ENCODE data around the gene AMPH. TPM values are rescaled to one million over a fixed set of nuclear protein-coding genes. Genes with fewer than 3 reads are reported as not detected.
"Not testable (repeated sequence)": the region's sequence is repeated elsewhere in the genome, so short reads cannot be mapped to it uniquely, and the experiment has no call there.

AMPH gene
- polyA plus RNA-seq, 3 donors from 2014 or later: 0.06 to 0.45 TPM; not detected in 1

GRCh38 chr7:38354271-38354851, 276.8 kb downstream of the AMPH start:
- peak; percentile 43 to 72 (median 61) for DNase-seq
- not testable (repeated sequence) for H3K9me3 Mint-ChIP-seq; H3K27me3 Mint-ChIP-seq (ENCODE audit: low read depth in 3 of 3)
- Mint-ChIP-seq H3K4me3 (peak overlapping the region in 4 of 5 donors; percentile 24 to 78 (median 51)), H3K36me3 (peaks cover 3 to 22% (median 17%) of the 10 kb centered on the region in 3 donors), H3K4me1 (peaks cover 60 to 66% of the 10 kb centered on the region in 2 donors), H3K27ac (peak overlapping the region; percentile 81 to 91 (median 88))

- Mint-ChIP-seq H3K4me3 (peak overlapping the region; percentile 24 to 78 (median 53)), H3K36me3 (peaks cover 3 to 22% (median 11%) of the 10 kb centered on the region in 3 donors), H3K4me1 (peaks cover 58 to 64% of the 10 kb centered on the region in 2 donors), H3K27ac (peak overlapping the region; percentile 81 to 91 (median 88))
- peak in 2 of 3 donors; percentile 41 to 42 for DNase-seq
- H3K27me3 Mint-ChIP-seq (ENCODE audit: low read depth in 3 of 3); H3K9me3 Mint-ChIP-seq: not testable (repeated sequence)
These were observed 277.7 kb downstream of the AMPH start for GRCh38 chr7:38353431-38353881.

- Mint-ChIP-seq H3K36me3 (peaks cover 3 to 25% (median 11%) of the 10 kb centered on the region in 3 donors), H3K9me3 (no peaks in the 10 kb centered on the region), H3K4me1 (peaks cover 49 to 63% of the 10 kb centered on the region in 2 donors), H3K4me3 (peak overlapping the region in 1 of 5 donors; percentile 88), H3K27ac (peak overlapping the region in 3 of 6 donors; percentile 93 to 99 (median 94)), H3K27me3 (ENCODE audit: low read depth in 3 of 3) (peaks cover 0 to 3% (median 0%) of the 10 kb centered on the region in 3 donors)
- DNase-seq: no peak
These were observed 279.6 kb downstream of the AMPH start for GRCh38 chr7:38351601-38352000.

GRCh38 chr7:38350777-38351176, 280.4 kb downstream of the AMPH start:
- not testable (repeated sequence) for DNase-seq; H3K27me3 Mint-ChIP-seq (ENCODE audit: low read depth in 3 of 3); H3K9me3 Mint-ChIP-seq
- peak overlapping the region; percentile 76 to 99 (median 93) for H3K27ac Mint-ChIP-seq
- H3K4me1 Mint-ChIP-seq: peaks cover 54 to 71% of the 10 kb centered on the region in 2 donors
- peak overlapping the region; percentile 36 to 88 (median 57) for H3K4me3 Mint-ChIP-seq
- peaks cover 3 to 25% (median 13%) of the 10 kb centered on the region in 3 donors for H3K36me3 Mint-ChIP-seq

GRCh38 chr7:38349869-38350583, 281.1 kb downstream of the AMPH start:
- H3K36me3 Mint-ChIP-seq: peaks cover under 1 to 22% (median 12%) of the 10 kb centered on the region in 3 donors
- H3K4me1 Mint-ChIP-seq: peaks cover 59 to 71% of the 10 kb centered on the region in 2 donors
- H3K27me3 Mint-ChIP-seq (ENCODE audit: low read depth in 3 of 3); H3K9me3 Mint-ChIP-seq: not testable (repeated sequence)
- H3K27ac Mint-ChIP-seq: peak overlapping the region; percentile 88 to 99 (median 93)
- H3K4me3 Mint-ChIP-seq: peak overlapping the region; percentile 57 to 88 (median 83)
- peak; percentile 39 to 63 (median 63) for DNase-seq

GRCh38 chr7:38349126-38349795, 281.9 kb downstream of the AMPH start:
- H3K9me3 Mint-ChIP-seq; H3K27me3 Mint-ChIP-seq (ENCODE audit: low read depth in 3 of 3): not testable (repeated sequence)
- peak overlapping the region; percentile 57 to 88 (median 83) for H3K4me3 Mint-ChIP-seq
- DNase-seq: peak in 2 of 3 donors; percentile 40 to 47
- H3K4me1 Mint-ChIP-seq: peaks cover 61 to 73% of the 10 kb centered on the region in 2 donors
- peaks cover 0 to 21% (median 13%) of the 10 kb centered on the region in 3 donors for H3K36me3 Mint-ChIP-seq
- peak overlapping the region; percentile 88 to 99 (median 93) for H3K27ac Mint-ChIP-seq

- not testable (repeated sequence) for H3K27me3 Mint-ChIP-seq (ENCODE audit: low read depth in 3 of 3); H3K9me3 Mint-ChIP-seq
- Mint-ChIP-seq H3K4me3 (peak overlapping the region; percentile 40 to 98 (median 51)), H3K36me3 (peaks cover 0 to 29% (median 13%) of the 10 kb centered on the region in 3 donors), H3K4me1 (peaks cover 63 to 85% of the 10 kb centered on the region in 2 donors), H3K27ac (peak overlapping the region; percentile 78 to 95 (median 90))
- DNase-seq: peak; percentile 48 to 63 (median 54)
These were observed 285.6 kb downstream of the AMPH start for GRCh38 chr7:38345299-38346172.

- H3K4me3 Mint-ChIP-seq: peak overlapping the region; percentile 36 to 85 (median 44)
- peaks cover 0 to 29% (median 9%) of the 10 kb centered on the region in 3 donors for H3K36me3 Mint-ChIP-seq
- peak overlapping the region; percentile 78 to 95 (median 90) for H3K27ac Mint-ChIP-seq
- H3K9me3 Mint-ChIP-seq; DNase-seq; H3K27me3 Mint-ChIP-seq (ENCODE audit: low read depth in 3 of 3): not testable (repeated sequence)
- peaks cover 63 to 85% of the 10 kb centered on the region in 2 donors for H3K4me1 Mint-ChIP-seq
These were observed 286.4 kb downstream of the AMPH start for GRCh38 chr7:38344741-38345140.

- Mint-ChIP-seq H3K4me1 (peaks cover 66 to 92% of the 10 kb centered on the region in 2 donors), H3K4me3 (peak overlapping the region in 4 of 5 donors; percentile 18 to 79 (median 42)), H3K36me3 (peaks cover 3 to 46% (median 20%) of the 10 kb centered on the region in 3 donors), H3K27ac (peak overlapping the region; percentile 67 to 98 (median 85))
- H3K27me3 Mint-ChIP-seq (ENCODE audit: low read depth in 3 of 3); H3K9me3 Mint-ChIP-seq; DNase-seq: not testable (repeated sequence)
These were observed 289.0 kb downstream of the AMPH start for GRCh38 chr7:38342135-38342534.

- peak in 1 of 3 donors; percentile 19 for DNase-seq
- Mint-ChIP-seq H3K4me1 (peaks cover 75 to 92% of the 10 kb centered on the region in 2 donors), H3K4me3 (peak overlapping the region; percentile 43 to 79 (median 49)), H3K27ac (peak overlapping the region; percentile 87 to 98 (median 93)), H3K36me3 (peaks cover 3 to 45% (median 23%) of the 10 kb centered on the region in 3 donors)
- H3K9me3 Mint-ChIP-seq; H3K27me3 Mint-ChIP-seq (ENCODE audit: low read depth in 3 of 3): not testable (repeated sequence)
These were observed 289.9 kb downstream of the AMPH start for GRCh38 chr7:38341172-38341705.

GRCh38 chr7:38339953-38340819, 291.0 kb downstream of the AMPH start:
- Mint-ChIP-seq H3K4me3 (peak overlapping the region; percentile 43 to 79 (median 49)), H3K27ac (peak overlapping the region; percentile 87 to 98 (median 93)), H3K36me3 (peaks cover 5 to 47% (median 29%) of the 10 kb centered on the region in 3 donors), H3K9me3 (no peaks in the 10 kb centered on the region), H3K27me3 (ENCODE audit: low read depth in 3 of 3) (peaks cover 0 to 3% (median 0%) of the 10 kb centered on the region in 3 donors), H3K4me1 (peaks cover 75 to 92% of the 10 kb centered on the region in 2 donors)
- peak in 1 of 3 donors; percentile 48 for DNase-seq

- Mint-ChIP-seq H3K27ac (peak overlapping the region; percentile 92 to 99 (median 94)), H3K4me1 (peaks cover 72 to 84% of the 10 kb centered on the region in 2 donors), H3K4me3 (peak overlapping the region; percentile 92 to 99 (median 95)), H3K36me3 (peaks cover 32 to 65% (median 39%) of the 10 kb centered on the region in 3 donors)
- H3K27me3 Mint-ChIP-seq (ENCODE audit: low read depth in 3 of 3); H3K9me3 Mint-ChIP-seq; DNase-seq: not testable (repeated sequence)
These were observed 295.0 kb downstream of the AMPH start for GRCh38 chr7:38336148-38336515.

Measured in immature natural killer cell (primary cell).